ENCODE data around the gene C10orf105. TPM values are rescaled to one million over a fixed set of nuclear protein-coding genes. Genes with fewer than 3 reads are reported as not detected.

The C10orf105 gene
- total RNA-seq, 2 experiments from 2014 or later = 0.17 to 0.30 TPM

DNA sequence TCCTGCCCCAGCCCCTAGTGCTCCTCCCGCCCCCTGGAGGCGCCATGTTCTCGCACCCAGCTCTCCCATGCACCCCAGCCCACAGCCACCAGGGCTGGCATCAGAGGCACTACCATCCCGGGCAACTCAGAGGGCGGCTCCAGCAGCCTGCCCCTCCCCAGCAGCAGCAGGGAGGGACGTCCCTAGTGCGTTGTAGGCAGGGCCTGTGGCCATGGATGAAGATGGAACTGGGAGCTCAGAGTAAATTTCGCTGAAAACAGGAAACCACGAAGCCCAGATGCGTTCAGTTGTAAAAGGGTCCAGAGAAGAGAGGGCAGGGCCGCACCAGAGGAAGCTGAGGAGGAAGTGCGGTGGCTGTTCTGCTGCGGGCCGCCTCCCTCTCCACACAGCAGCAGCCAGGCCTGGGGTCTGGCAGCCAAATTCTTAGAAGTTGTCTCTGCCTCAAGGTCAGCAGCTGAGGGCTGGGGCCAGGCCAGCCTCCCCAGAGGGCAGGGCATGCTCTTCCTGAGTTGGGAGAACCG lies 29.2 kb upstream of the C10orf105 start:
- Mint-ChIP-seq H3K27ac (peak overlapping the region; percentile 97), H3K4me1 (peaks cover 90% of the 10 kb centered on the region), H3K27me3 (no peaks in the 10 kb centered on the region), H3K4me3 (peak overlapping the region; percentile 79), H3K9me3 (no peaks in the 10 kb centered on the region), H3K36me3 (peaks cover 24% of the 10 kb centered on the region)
- DNase-seq (peak; percentile 85), ATAC-seq (ENCODE audit: low read depth) (peak; percentile 83)
- POLR2A ChIA-PET = interaction anchor here (0.7 to 14.9 kb wide), 13 partner anchors 9 to 102 kb away, joined by 3 to 341 read pairs (median 5); partner anchors contain the start of genes PSAP and VSIR

DNA sequence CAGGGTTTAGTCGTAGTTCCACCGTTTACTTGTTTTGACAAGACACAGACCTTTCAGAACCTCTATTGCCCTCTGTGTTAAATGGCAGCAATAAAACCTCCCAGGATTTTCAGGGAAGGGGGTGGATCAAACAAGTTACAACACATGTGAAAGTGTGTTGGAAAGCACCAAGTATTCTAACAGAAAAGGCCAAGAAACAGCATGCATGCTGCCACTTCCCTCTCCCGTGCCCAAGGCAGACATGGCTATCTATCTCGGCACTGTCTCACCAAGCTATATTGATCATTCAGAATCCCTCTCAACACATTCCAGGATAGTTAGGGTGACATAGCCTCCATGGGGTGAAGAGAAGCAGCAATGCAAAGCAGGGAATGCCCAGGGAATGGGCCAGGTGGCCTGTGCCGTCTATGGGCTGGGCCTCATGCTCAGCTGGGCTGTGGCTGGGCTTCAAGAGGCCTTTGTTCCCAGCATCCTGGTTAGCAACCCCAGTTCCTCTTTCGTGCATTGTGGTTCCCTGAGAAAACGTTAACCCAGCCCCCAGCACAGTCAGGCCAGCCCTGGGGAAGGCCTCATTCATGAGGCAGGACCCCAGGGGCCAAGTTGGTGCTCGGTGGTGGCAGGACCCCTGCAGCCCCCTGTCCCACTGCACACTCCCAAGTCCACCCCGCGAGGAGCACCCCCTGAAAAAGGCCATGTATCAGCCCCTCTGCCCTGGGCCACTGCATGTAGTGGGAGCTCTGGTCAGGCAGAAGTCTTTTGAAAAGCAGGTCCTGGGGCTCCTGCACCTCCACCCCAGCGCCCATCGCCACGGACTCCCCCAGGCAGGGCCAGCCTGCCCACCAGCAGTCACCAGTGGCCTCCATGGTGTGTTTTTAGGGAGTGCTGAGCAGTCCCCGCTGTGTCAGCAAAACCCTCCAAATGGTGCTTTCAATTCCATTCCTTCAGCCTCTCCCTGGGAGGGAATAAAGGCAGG lies 28.3 kb upstream of the C10orf105 start:
- Mint-ChIP-seq H3K27me3 (no peaks in the 10 kb centered on the region), H3K36me3 (peaks cover 17% of the 10 kb centered on the region), H3K4me3 (peak overlapping the region; percentile 79), H3K27ac (peak overlapping the region; percentile 97), H3K4me1 (peaks cover 90% of the 10 kb centered on the region), H3K9me3 (no peaks in the 10 kb centered on the region)
- peak; percentile 3 for ATAC-seq (ENCODE audit: low read depth)
- POLR2A ChIA-PET = interaction anchor here (1.0 to 14.9 kb wide), 11 partner anchors 8 to 103 kb away, joined by 4 to 341 read pairs (median 15); partner anchors contain the start of genes PSAP and VSIR
- DNase-seq = peak; percentile 59

DNA sequence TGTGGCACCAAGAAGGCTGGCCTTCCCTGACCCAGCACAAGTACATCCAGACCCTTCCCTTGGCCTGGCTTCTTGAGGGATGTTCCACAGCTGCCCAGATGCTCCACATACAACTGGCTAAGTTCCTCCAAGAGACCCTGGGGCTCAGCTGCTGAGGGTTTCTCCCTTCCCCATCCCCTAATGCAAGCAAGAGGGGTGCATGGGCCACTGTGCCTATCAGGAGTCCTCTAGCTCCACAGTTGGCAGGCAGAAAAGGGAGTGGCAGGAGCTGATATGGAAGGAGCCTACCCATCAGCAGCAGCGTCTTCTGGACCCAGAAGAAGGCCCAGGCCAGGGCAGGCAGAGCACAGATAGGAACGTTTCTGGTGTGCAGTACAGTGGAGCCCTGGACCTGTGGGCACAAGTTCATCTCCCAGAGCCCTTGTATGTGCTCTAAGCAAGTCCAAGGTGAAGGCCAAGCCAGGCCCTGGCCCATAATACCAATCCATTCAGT lies 27.5 kb upstream of the C10orf105 start:
- POLR2A ChIA-PET = interaction anchor here (0.6 to 14.9 kb wide), 6 partner anchors 10 to 50 kb away, joined by 3 to 341 read pairs (median 34); partner anchors contain the start of gene VSIR
- no peaks in the 10 kb centered on the region for H3K27me3 Mint-ChIP-seq
- H3K27ac Mint-ChIP-seq = peak overlapping the region; percentile 97

DNA sequence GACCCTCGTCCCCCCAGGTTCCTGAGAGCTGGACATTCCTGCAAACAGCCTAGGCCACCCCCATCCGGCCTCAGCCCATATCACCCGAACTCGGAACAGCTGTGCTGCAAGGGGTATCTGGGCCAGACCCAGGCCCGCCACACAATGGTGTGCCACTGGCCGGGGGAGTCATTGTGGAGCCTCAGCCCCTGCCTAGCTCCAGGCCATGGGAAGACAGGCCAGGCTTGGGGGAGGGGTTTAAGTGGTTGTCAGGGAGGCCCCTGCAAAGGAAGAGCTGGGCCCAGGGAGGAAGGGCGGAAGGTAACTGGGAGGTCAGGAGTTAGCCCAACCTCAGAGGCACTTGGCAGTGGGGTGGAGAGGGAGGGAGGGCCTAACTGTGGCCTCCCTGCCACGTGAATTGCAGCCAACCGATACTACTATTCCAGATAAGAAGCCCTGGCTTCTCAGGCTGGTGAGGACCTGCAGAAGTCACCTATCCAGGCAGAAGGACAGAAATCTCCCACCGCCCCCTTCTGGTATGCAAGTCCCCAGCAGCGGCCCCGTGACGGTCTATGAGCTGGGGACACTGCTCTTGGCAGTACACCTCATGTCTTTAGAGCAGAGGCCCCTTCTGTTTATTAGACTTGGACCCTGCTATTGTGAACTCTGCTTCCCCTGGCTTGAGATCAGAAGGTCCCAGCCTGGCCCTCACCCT lies 26.9 kb upstream of the C10orf105 start:
- H3K4me3 Mint-ChIP-seq = peak overlapping the region; percentile 56
- peaks cover 90% of the 10 kb centered on the region for H3K4me1 Mint-ChIP-seq
- DNase-seq = peak; percentile 54
- H3K9me3 Mint-ChIP-seq = no peaks in the 10 kb centered on the region
- H3K27me3 Mint-ChIP-seq = no peaks in the 10 kb centered on the region
- peaks cover 17% of the 10 kb centered on the region for H3K36me3 Mint-ChIP-seq
- H3K27ac Mint-ChIP-seq = peak overlapping the region; percentile 97
- POLR2A ChIA-PET = interaction anchor here (0.6 to 14.9 kb wide), 6 partner anchors 10 to 49 kb away, joined by 3 to 341 read pairs (median 34); partner anchors contain the start of gene VSIR
- no peak for ATAC-seq (ENCODE audit: low read depth)

More for the DNA sequence above, 27.5 kb upstream of the C10orf105 start:
- ATAC-seq (ENCODE audit: low read depth) = no peak
- no peaks in the 10 kb centered on the region for H3K9me3 Mint-ChIP-seq
- H3K4me3 Mint-ChIP-seq = peak overlapping the region; percentile 56
- DNase-seq = no peak
- peaks cover 20% of the 10 kb centered on the region for H3K36me3 Mint-ChIP-seq
- peaks cover 90% of the 10 kb centered on the region for H3K4me1 Mint-ChIP-seq

DNA sequence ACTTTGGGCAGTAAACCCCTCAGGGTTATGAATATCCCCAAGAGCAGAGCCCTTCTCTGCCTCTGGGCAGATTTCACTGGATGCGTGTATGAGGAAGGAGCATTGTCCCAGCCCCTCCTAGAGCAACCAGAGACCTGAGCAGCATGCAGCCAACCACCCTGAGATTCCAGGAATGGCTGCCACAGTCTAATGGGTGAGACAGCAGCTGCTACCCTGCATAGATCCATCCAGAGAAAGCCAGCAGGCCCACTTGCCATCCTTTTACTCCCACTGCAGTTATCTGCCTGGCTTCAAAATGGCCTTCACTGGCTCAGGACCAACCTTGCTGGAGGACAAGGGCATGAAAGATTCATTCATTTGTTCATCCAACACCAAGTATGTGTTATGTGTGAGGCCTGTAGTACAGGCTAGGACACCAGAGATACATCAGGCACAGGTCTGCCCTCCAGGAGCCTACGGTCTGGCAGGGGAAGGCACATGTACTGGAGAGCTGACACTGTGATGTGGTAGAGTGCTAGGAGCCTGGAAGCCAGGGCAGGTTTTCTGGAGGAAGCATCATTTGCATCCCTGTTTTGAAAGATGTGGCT lies 26.2 kb upstream of the C10orf105 start:
- Mint-ChIP-seq H3K4me1 (peaks cover 93% of the 10 kb centered on the region), H3K4me3 (no peak overlapping the region), H3K27ac (peak overlapping the region; percentile 97), H3K9me3 (no peaks in the 10 kb centered on the region), H3K36me3 (peaks cover 14% of the 10 kb centered on the region), H3K27me3 (no peaks in the 10 kb centered on the region)
- POLR2A ChIA-PET = interaction anchor here (1.0 to 14.9 kb wide), 6 partner anchors 10 to 48 kb away, joined by 4 to 341 read pairs (median 34); partner anchors contain the start of gene VSIR
- no peak for DNase-seq
- ATAC-seq (ENCODE audit: low read depth) = no peak

DNA sequence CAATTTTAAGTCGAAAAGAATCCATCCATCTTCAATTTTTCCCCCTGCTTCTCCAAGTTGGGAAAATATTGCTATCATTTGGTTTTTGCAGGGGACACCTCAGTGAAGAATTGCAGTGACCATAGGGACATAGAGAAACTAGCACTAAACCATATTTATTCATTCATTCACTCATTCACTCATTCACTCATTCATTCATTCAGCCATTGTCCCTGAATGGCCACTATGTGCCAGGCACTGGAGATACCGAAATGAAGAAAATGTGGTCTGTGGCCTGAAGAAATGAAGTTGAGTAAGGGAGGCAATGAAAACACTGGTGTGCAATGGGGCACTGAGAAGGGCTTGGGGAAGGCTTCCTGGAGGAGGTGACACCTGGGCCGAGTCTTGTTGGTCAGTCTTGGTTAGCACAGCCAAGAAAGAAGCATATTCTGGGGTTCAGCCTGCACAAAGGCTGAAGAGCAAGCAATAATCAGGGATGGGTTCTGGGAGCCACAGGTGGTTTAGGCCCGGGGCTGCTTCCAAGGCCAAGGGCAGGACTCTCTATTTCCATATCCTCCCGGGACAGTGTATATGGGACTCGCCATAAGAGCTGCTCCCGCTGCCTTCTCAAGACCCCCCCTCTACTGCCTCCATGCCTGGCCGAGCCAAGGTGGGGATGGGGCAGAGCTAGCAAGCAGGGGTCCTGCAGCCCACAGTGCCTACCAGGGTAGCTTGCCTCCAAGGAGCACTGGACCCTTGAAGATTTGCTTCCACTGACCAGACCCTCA lies 25.5 kb upstream of the C10orf105 start:
- ATAC-seq (ENCODE audit: low read depth) = no peak
- Mint-ChIP-seq H3K4me3 (no peak overlapping the region), H3K9me3 (no peaks in the 10 kb centered on the region), H3K27ac (peak overlapping the region; percentile 97), H3K36me3 (peaks cover 10% of the 10 kb centered on the region), H3K27me3 (no peaks in the 10 kb centered on the region), H3K4me1 (peaks cover 92% of the 10 kb centered on the region)
- DNase-seq = no peak
- POLR2A ChIA-PET = interaction anchor here (1.0 to 5.4 kb wide), 4 partner anchors 9 to 21 kb away, joined by 4 to 122 read pairs (median 34); no protein-coding TSS in a partner anchor

DNA sequence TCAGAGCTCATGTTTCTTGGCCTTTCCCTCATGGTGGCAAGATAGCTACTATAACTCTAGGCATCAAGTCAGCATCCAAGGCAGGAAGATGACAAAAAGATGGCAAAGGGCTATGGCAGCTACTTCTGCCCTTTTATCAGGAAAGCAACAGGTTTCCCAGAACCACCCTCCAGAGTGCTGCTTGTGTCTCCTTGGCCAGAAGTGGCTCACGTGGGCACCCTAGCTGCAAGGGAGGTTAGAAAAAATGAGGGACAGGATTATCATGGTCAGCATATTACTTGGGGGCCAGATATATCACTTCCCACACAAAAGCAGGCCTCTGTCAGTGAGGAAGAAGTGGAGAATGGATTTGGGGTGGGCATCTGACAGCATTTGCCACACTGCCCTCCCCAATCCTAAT lies 24.3 kb upstream of the C10orf105 start:
- peak overlapping the region; percentile 93 for H3K27ac Mint-ChIP-seq

DNA sequence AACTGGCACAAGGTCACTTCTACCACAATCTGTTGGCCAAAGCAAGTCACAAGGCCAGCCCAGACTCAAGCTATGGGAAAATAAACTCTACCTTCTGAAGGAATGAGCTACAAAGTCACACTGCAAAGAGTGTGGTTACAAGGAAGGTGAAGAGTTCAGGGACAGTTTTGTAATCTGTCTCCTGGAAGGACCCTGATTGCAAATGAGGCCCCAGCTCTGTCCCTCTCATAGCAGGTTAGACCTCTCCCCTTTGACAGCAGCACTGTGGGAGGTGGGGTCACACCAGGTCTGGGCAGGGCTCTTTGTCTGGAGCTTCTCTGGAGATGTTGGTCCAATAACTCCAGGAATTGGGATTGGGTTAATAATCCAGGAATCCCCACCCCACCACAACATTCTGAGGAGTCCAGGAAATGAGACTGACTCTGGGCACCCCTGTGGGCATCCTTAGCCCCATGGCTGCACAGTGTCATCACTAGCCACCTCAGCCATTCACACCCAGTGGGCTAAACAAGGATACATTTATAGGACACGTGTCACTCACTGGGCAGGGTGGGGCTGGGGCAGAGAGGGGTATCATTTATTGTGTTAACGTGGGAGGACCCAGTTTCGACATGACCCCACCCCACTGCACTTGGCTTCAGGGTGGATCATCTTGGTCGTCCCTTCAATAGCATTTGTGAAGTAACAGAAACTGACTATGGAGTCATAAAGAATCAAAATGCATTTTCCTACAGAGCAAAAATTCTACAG lies 23.7 kb upstream of the C10orf105 start:
- Mint-ChIP-seq H3K4me3 (peak overlapping the region; percentile 61), H3K36me3 (peaks cover 6% of the 10 kb centered on the region), H3K4me1 (peaks cover 88% of the 10 kb centered on the region), H3K27ac (peak overlapping the region; percentile 93), H3K27me3 (no peaks in the 10 kb centered on the region), H3K9me3 (no peaks in the 10 kb centered on the region)
- ATAC-seq (ENCODE audit: low read depth) (no peak), DNase-seq (no peak)
- POLR2A ChIA-PET = interaction anchor here (0.6 to 9.7 kb wide), 6 partner anchors 9 to 1488 kb away, joined by 3 to 71 read pairs (median 4); partner anchors contain the start of gene VSIR

More for the DNA sequence above, 24.3 kb upstream of the C10orf105 start:
- peaks cover 92% of the 10 kb centered on the region for H3K4me1 Mint-ChIP-seq
- POLR2A ChIA-PET = interaction anchor here (0.6 to 9.7 kb wide), 4 partner anchors 9 to 1488 kb away, joined by 3 to 71 read pairs (median 36); partner anchors contain the start of gene VSIR
- DNase-seq (no peak), ATAC-seq (ENCODE audit: low read depth) (no peak)
- no peak overlapping the region for H3K4me3 Mint-ChIP-seq
- no peaks in the 10 kb centered on the region for H3K9me3 Mint-ChIP-seq
- no peaks in the 10 kb centered on the region for H3K27me3 Mint-ChIP-seq
- peaks cover 8% of the 10 kb centered on the region for H3K36me3 Mint-ChIP-seq

DNA sequence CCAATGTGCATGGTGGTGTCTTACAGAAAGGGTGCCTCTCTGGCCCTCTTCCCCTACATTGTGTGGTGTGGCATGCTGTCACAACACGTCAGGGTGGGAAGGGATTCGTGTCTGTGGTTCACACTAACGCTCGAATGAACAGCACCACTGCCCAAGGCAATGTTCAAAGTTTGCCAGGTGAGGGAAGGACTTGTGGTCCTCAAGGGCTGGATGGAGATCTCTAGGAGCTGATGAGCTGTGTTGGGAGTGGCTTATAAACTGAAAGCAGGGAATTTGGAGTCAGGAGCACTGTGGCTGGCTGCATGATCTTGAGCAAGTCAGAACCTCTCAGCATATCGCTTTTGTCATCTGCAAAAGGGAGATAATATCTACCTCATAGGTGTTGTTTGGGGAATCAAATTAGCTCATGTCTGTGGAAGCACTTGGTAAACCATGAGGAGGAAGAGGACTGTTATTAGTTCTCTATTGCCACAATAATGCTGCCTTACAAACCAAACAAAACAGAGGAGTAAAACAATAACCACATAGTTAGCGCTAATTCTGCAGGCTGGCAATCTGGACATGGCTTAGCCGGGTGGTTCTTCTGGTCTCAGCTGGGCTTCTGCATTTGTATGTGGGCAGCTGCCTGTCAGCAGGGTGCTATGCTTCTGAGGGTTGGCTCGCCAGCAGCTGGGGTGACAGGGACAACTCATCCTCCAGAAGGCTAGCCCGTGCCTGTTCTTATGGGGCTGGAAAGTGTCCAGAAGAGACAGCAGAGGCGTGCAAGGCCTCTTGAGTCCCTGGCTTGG lies 22.9 kb upstream of the C10orf105 start:
- DNase-seq = no peak
- Mint-ChIP-seq H3K27ac (peak overlapping the region; percentile 93), H3K36me3 (peaks cover 6% of the 10 kb centered on the region), H3K4me1 (peaks cover 87% of the 10 kb centered on the region), H3K27me3 (no peaks in the 10 kb centered on the region), H3K4me3 (peak overlapping the region; percentile 61), H3K9me3 (no peaks in the 10 kb centered on the region)
- peak; percentile 24 for ATAC-seq (ENCODE audit: low read depth)
- POLR2A ChIA-PET = interaction anchor here (0.8 to 9.7 kb wide), 9 partner anchors 9 to 34 kb away, joined by 3 to 71 read pairs (median 4); partner anchors contain the start of gene VSIR

DNA sequence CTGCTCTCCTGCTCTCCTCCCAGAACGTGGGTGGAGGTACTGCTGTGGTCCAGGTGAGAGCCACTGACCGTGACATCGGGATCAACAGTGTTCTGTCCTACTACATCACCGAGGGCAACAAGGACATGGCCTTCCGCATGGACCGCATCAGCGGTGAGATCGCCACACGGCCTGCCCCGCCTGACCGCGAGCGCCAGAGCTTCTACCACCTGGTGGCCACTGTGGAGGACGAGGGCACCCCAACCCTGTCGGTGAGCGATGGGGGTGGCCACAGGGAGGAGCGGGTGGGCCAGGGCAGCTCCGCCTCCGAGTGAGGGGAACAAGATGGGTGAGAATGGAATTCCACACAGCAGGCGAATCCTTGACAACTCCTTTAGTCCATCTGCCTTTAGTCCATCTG lies 22.1 kb upstream of the C10orf105 start:
- peak overlapping the region; percentile 74 for H3K4me3 Mint-ChIP-seq
- H3K36me3 Mint-ChIP-seq = peaks cover 6% of the 10 kb centered on the region
- H3K27me3 Mint-ChIP-seq = no peaks in the 10 kb centered on the region
- no peak for ATAC-seq (ENCODE audit: low read depth)
- no peaks in the 10 kb centered on the region for H3K9me3 Mint-ChIP-seq
- POLR2A ChIA-PET = interaction anchor here (0.6 to 9.7 kb wide), 7 partner anchors 11 to 1571 kb away, joined by 3 to 71 read pairs (median 7); partner anchors contain the start of genes SAR1A and VSIR
- DNase-seq = no peak
- peak overlapping the region; percentile 93 for H3K27ac Mint-ChIP-seq
- H3K4me1 Mint-ChIP-seq = peaks cover 87% of the 10 kb centered on the region
